Activated CD8-positive, alpha-beta T cell treated with anti-CD3 and anti-CD28 coated beads for 36 hours (primary cell): ENCODE measurements around the gene MT1M. TPM values are rescaled to one million over a fixed set of nuclear protein-coding genes. Genes with fewer than 3 reads are reported as not detected.

Experiments used
- ATAC-seq: fragments of 200-7000 bp; cut with Tn5 transposase; one replicate; pipeline ENCODE4 v1.10.0; 2021; ENCODE audit warnings: mild to moderate bottlenecking, moderate library complexity
- CTCF ChIA-PET: fragments of 350-600 bp; sonication (Branson Sonifier 250); formaldehyde crosslinking; loops from one replicate; lab custom pipeline; 2021; ENCODE audit warnings: antibody characterized with exemption; lab: Charles Lee
- POLR2A ChIA-PET: fragments of 350-600 bp; sonication (Branson Sonifier 250); formaldehyde crosslinking; loops from one replicate; lab custom pipeline; 2021; ENCODE audit warnings: antibody characterized with exemption; lab: Charles Lee
- DNase-seq: peaks from one replicate; pipeline ENCODE4 v3.0.0-alpha.2; 2020
- H3K27ac Mint-ChIP-seq: one replicate; pipeline ENCODE4 v1.8.0; 2021; ENCODE audit warnings: mild to moderate bottlenecking, mixed read lengths
- H3K27me3 Mint-ChIP-seq: one replicate; pipeline ENCODE4 v1.8.0; 2021; ENCODE audit warnings: mixed read lengths
- H3K36me3 Mint-ChIP-seq: one replicate; pipeline ENCODE4 v1.8.0; 2021; ENCODE audit warnings: low read depth, mixed read lengths
- H3K4me1 Mint-ChIP-seq: one replicate; pipeline ENCODE4 v1.8.0; 2021; ENCODE audit warnings: low read depth, mixed read lengths
- H3K4me3 Mint-ChIP-seq: one replicate; pipeline ENCODE4 v1.8.0; 2021; ENCODE audit warnings: mild to moderate bottlenecking, moderate library complexity, mixed read lengths
- H3K9me3 Mint-ChIP-seq: one replicate; pipeline ENCODE4 v1.8.0; 2021; ENCODE audit warnings: mixed read lengths
- intact Hi-C: fragments of 100-400 bp; cut with micrococcal nuclease; formaldehyde crosslinking; loops from one replicate; pipeline ENCODE4 v1.10.0; 2022
- total RNA-seq, 2 experiments: library from RNA; stranded (reverse); gene quantifications; one replicate each; pipeline ENCODE4 v1.2.3, GENCODE V29; 2021
- TF ChIP-seq, protein P1 (sequence below): fragments of 200-600 bp; IDR thresholded peaks from one replicate; pipeline ENCODE4 v1.8.0; 2022; ENCODE audit warnings: antibody characterized with exemption, mild to moderate bottlenecking

The MT1M gene
- total RNA-seq, 2 experiments from 2014 or later, result not detected

DNA sequence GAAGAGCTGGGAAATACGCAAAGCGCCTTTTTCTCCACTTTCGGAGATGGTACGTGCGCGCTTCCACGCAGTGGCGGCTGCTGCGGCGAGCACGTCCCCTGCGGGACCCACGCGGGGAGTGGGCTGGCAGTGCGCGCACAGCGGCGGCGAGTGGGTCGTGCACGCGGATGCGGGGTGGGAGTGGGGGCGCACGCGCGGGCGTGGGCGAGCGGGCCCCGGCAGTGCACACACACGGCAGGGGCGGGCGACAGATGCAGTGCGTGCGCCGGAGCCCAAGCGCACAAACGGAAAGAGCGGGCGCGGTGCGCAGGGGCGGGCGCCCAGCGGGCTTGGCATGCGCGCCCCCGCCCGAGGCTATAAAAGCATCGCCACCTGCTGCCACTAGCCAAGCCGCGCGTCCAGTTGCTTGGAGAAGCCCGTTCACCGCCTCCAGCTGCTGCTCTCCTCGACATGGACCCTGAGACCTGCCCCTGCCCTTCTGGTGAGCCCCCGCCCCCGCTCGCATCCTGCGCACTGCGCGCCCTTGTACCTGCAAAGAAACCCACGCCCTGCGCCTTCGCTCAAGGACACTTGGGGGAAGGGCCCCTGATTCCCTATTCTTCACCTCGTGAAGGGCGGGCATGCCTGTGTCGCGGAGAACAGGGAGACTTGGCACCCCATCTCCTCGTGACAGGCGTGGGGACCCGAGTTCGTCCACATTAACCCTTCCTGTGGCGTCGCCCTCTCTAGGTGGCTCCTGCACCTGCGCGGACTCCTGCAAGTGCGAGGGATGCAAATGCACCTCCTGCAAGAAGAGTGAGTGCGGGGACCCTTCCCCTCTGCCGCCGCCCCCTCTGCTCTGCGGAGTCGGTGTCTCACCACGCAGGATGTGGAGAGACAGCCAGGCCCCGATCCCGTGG, 43.1 kb upstream of the MT1M start, which contains the start of gene MT3:
MT3 (plus strand) TSS at position 388 of the 899 bp plus-strand sequence; CDS start at position 451, 63 bp downstream.
- Mint-ChIP-seq H3K27me3 (peaks cover 12% of the 10 kb centered on the region), H3K4me1 (peaks cover 9% of the 10 kb centered on the region), H3K36me3 (no peaks in the 10 kb centered on the region), H3K27ac (peak within 1 kb of the TSS; percentile 2), H3K4me3 (peak within 1 kb of the TSS; percentile 78), H3K9me3 (no peaks in the 10 kb centered on the region)
- ChIA-PET POLR2A (interaction anchor here (1.0 to 1.3 kb wide), 2 partner anchors 119 to 441 kb away, joined by 3 read pairs; no protein-coding TSS in a partner anchor), CTCF (interaction anchor here (0.6 to 1.6 kb wide), 3 partner anchors 9 to 113 kb away, joined by 3 to 5 read pairs (median 3); no protein-coding TSS in a partner anchor)
- DNase-seq (peak; percentile 68), ATAC-seq (peak; percentile 89)
- TF ChIP-seq, protein P1, sequence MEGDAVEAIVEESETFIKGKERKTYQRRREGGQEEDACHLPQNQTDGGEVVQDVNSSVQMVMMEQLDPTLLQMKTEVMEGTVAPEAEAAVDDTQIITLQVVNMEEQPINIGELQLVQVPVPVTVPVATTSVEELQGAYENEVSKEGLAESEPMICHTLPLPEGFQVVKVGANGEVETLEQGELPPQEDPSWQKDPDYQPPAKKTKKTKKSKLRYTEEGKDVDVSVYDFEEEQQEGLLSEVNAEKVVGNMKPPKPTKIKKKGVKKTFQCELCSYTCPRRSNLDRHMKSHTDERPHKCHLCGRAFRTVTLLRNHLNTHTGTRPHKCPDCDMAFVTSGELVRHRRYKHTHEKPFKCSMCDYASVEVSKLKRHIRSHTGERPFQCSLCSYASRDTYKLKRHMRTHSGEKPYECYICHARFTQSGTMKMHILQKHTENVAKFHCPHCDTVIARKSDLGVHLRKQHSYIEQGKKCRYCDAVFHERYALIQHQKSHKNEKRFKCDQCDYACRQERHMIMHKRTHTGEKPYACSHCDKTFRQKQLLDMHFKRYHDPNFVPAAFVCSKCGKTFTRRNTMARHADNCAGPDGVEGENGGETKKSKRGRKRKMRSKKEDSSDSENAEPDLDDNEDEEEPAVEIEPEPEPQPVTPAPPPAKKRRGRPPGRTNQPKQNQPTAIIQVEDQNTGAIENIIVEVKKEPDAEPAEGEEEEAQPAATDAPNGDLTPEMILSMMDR, result no peak
- intact Hi-C loops, result loop anchor here (5.0 kb wide), 1 partner anchor 103 kb away; no protein-coding TSS in a partner anchor

DNA sequence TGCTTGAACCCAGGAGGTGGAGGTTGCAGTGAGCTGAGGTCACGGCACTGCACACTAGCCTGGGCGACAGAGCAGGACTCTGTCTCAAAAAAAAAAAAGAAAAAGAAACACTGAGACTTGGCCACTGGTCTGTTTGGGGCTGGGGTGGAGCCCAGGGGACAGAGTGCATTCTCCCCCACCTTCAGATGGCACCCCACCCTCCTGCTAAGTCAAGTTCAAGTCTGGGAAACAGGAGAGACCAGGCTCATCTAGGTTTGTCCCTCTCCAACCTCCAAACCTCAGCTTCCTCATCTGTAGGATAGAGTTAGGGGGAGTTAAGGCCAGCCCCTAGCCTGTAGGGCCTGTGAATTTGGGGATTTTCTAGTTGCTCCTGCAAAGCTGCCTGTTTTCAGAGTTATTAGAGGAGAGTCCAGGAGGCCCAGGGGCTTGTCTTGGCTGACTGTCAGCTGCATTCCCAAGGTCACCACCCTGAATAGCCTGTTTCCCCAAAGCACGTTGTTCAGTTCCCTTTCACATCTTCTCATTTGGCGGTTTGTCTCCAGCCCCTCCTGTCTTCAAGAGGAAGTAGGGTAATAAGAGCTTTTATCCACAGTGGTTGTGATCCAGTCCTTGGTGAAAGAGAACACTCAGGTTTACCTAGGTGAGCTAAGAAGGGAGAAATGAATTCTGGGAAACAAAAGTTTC, 40.9 kb upstream of the MT1M start:
- ChIA-PET POLR2A (interaction anchor here (0.7 to 1.1 kb wide), 2 partner anchors 45 to 381 kb away, joined by 3 read pairs; no protein-coding TSS in a partner anchor), CTCF (interaction anchor here (1.0 to 2.0 kb wide), 8 partner anchors 8 to 373 kb away, joined by 3 to 17 read pairs (median 3); no protein-coding TSS in a partner anchor)
- Mint-ChIP-seq H3K4me1 (peaks cover 9% of the 10 kb centered on the region), H3K4me3 (no peak overlapping the region), H3K27ac (no peak overlapping the region), H3K9me3 (no peaks in the 10 kb centered on the region), H3K27me3 (peaks cover 12% of the 10 kb centered on the region), H3K36me3 (no peaks in the 10 kb centered on the region)
- intact Hi-C loops, result loop anchor here (5.0 kb wide), 1 partner anchor 101 kb away; no protein-coding TSS in a partner anchor
- TF ChIP-seq, protein P1, result no peak
- ATAC-seq (no peak), DNase-seq (no peak)

DNA sequence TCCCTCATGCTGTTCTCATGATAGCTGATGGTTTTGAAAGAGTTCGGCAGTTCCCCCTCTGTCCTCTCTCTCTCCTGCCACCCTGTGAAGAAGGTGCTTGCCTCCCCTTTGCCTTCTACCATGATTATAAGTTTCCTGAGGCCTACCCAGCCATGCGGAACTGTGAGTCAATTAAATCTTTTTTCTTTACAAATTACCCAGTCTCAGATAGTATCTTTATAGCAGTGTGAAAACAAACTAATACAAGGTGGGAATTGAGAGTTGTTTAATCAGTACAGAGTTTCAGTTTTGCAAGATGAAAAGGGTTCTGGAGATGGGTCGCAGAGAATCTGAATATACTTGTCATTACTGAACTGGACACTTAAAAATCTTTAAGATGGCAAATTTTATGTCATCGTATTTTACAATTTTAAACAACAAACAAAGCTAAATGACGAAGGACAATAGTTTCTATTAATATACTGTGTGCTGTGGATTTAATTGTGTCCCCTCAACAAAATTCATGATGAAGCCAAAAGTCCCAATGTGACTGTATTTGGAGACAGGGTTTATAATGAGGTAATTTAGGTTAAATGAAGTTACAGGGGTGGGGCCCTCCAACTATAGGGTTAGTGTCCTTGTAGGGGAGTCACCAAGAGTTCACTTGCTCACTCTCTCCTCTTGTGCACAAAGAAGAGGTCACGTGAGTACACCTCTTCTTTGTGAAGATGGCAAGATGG, 38.7 kb upstream of the MT1M start:
- CTCF ChIA-PET, result interaction anchor here (1.0 kb wide), 2 partner anchors 17 to 108 kb away, joined by 3 to 4 read pairs; no protein-coding TSS in a partner anchor
- ATAC-seq (no peak), DNase-seq (no peak)
- Mint-ChIP-seq H3K4me1 (peaks cover 10% of the 10 kb centered on the region), H3K9me3 (no peaks in the 10 kb centered on the region), H3K27me3 (peaks cover 8% of the 10 kb centered on the region), H3K27ac (no peak overlapping the region), H3K36me3 (no peaks in the 10 kb centered on the region), H3K4me3 (no peak overlapping the region)
- intact Hi-C loops, result loop anchor here (5.0 kb wide), 1 partner anchor 99 kb away; no protein-coding TSS in a partner anchor
- POLR2A ChIA-PET, result interaction anchor here (1.0 kb wide), 1 partner anchor 59 kb away, joined by 3 read pairs; no protein-coding TSS in a partner anchor
- TF ChIP-seq, protein P1, result no peak

DNA sequence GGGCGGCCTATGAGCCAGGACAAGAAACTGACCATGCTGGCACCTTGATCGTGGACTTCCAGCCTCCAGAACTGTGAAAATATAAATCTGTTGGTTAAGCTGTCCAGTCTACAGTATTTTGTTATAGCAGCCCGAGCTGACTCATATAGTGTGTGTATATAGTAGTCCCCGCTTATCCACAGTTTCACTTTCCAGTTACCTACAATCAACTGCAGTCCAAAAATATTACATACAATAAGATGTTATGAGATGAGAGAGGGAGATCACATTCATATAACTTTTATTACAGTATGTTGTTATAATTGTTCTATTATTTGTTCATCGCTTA, 38.2 kb upstream of the MT1M start:
- H3K4me1 Mint-ChIP-seq, result peaks cover 8% of the 10 kb centered on the region
- H3K9me3 Mint-ChIP-seq, result no peaks in the 10 kb centered on the region
- ChIA-PET POLR2A (interaction anchor here (1.0 kb wide), 1 partner anchor 58 kb away, joined by 3 read pairs; no protein-coding TSS in a partner anchor), CTCF (interaction anchor here (1.0 to 1.5 kb wide), 3 partner anchors 17 to 108 kb away, joined by 3 to 4 read pairs (median 3); no protein-coding TSS in a partner anchor)
- peaks cover 6% of the 10 kb centered on the region for H3K27me3 Mint-ChIP-seq
- no peak overlapping the region for H3K27ac Mint-ChIP-seq
- H3K36me3 Mint-ChIP-seq, result no peaks in the 10 kb centered on the region
- intact Hi-C loops, result loop anchor here (5.0 kb wide), 1 partner anchor 98 kb away; no protein-coding TSS in a partner anchor
- TF ChIP-seq, protein P1, result no peak
- ATAC-seq (no peak), DNase-seq (no peak)
- H3K4me3 Mint-ChIP-seq, result no peak overlapping the region
